PC-3 (cell line): Measurements from ENCODE around the gene ARHGAP5. TPM values are rescaled to one million over a fixed set of nuclear protein-coding genes. Genes with fewer than 3 reads are reported as not detected.

Experiments used
- ATAC-seq: fragments of 200-7000 bp; cut with Tn5 transposase; 2 replicates; pipeline ENCODE4 v1.9.1; 2020; ENCODE audit warnings: mild to moderate bottlenecking, moderate library complexity
- BruUV-seq: library from RNA; stranded (reverse); fragments of 400-500 nt; replicated peaks from 2 replicates; lab custom pipeline; 2021; lab: Mats Ljungman, UMichigan
- CTCF ChIA-PET: fragments of 300-600 bp; sonication (Branson Sonifier 250); formaldehyde crosslinking; loops from one replicate; lab custom pipeline; 2022; ENCODE audit warnings: antibody characterized with exemption; lab: Charles Lee
- POLR2A ChIA-PET: fragments of 300-600 bp; sonication (Branson Sonifier 250); formaldehyde crosslinking; loops from one replicate; lab custom pipeline; 2022; ENCODE audit warnings: antibody characterized with exemption; ENCODE audit not compliant: unreplicated experiment; lab: Charles Lee
- DNase-seq: peaks from one replicate; pipeline ENCODE4 v3.0.0-alpha.2; 2015
- H2AFZ ChIP-seq: fragments of 300-600 bp; sonication (generic); 2 replicates; pipeline ENCODE4 v1.6.0; 2016; ENCODE audit warnings: antibody characterized with exemption, low read length
- H3F3A ChIP-seq: fragments of 300-600 bp; sonication (generic); one replicate; pipeline ENCODE4 v1.6.0; 2017; ENCODE audit warnings: antibody characterized with exemption, low read length, control low read depth, mild to moderate bottlenecking; ENCODE audit not compliant: unreplicated experiment
- H3K27ac ChIP-seq: fragments of 300-600 bp; sonication (generic); 2 replicates; pipeline ENCODE4 v1.5.1; 2016; ENCODE audit warnings: mild to moderate bottlenecking, low read length
- H3K27me3 ChIP-seq: fragments of 300-600 bp; sonication (generic); 2 replicates; pipeline ENCODE4 v1.6.1; 2016; ENCODE audit warnings: low read length, mixed read lengths
- H3K36me3 ChIP-seq: fragments of 300-600 bp; sonication (generic); 2 replicates; pipeline ENCODE4 v1.6.1; 2016; ENCODE audit warnings: low read depth, mixed run types, low read length, mixed read lengths
- H3K4me1 ChIP-seq: fragments of 300-600 bp; sonication (generic); 2 replicates; pipeline ENCODE4 v1.5.1; 2016; ENCODE audit warnings: low read length; ENCODE audit not compliant: insufficient read depth
- H3K4me2 ChIP-seq: fragments of 300-600 bp; sonication (generic); 2 replicates; pipeline ENCODE4 v1.6.0; 2016; ENCODE audit warnings: low read length
- H3K4me3 ChIP-seq: fragments of 300-600 bp; sonication (generic); 2 replicates; pipeline ENCODE4 v1.5.1; 2016; ENCODE audit warnings: mild to moderate bottlenecking, low read length, mixed read lengths
- H3K79me2 ChIP-seq: fragments of 300-600 bp; sonication (generic); 2 replicates; pipeline ENCODE4 v1.6.1; 2017; ENCODE audit warnings: low read length, mixed read lengths
- H3K9ac ChIP-seq: fragments of 300-600 bp; sonication (generic); 2 replicates; pipeline ENCODE4 v1.6.0; 2016; ENCODE audit warnings: mild to moderate bottlenecking, low read length
- H3K9me2 ChIP-seq: fragments of 300-600 bp; sonication (generic); replicated peaks from 2 replicates; pipeline ENCODE4 v1.6.1; 2016; ENCODE audit warnings: mixed run types, low read length, mixed read lengths
- H3K9me3 ChIP-seq: fragments of 300-600 bp; sonication (generic); 2 replicates; pipeline ENCODE4 v1.6.1; 2016; ENCODE audit warnings: low read length, mixed read lengths
- H4K20me1 ChIP-seq: fragments of 300-600 bp; sonication (generic); 2 replicates; pipeline ENCODE4 v1.6.1; 2016; ENCODE audit warnings: low read length, mixed read lengths
- CTCF ChIP-seq: fragments of 300-600 bp; sonication (generic); conservative IDR thresholded peaks from 2 replicates; pipeline ENCODE4 v1.5.1; 2017; ENCODE audit warnings: antibody characterized with exemption, low read depth, mild to moderate bottlenecking, low read length
- EZH2 ChIP-seq: fragments of 300-600 bp; sonication (generic); IDR thresholded peaks from one replicate; pipeline ENCODE4 v1.6.1; 2017; ENCODE audit warnings: antibody characterized with exemption, mild to moderate bottlenecking, low read length; ENCODE audit not compliant: unreplicated experiment
- EZH2phosphoT487 ChIP-seq: fragments of 300-600 bp; sonication (generic); IDR thresholded peaks from 2 replicates; pipeline ENCODE4 v1.6.1; 2018; ENCODE audit warnings: mild to moderate bottlenecking, antibody characterized with exemption, low read length, borderline replicate concordance
- intact Hi-C: fragments of 100-400 bp; cut with micrococcal nuclease; formaldehyde crosslinking; loops from 2 replicates; pipeline ENCODE4 v1.9.0; 2023
- total RNA-seq: library from RNA; depleted of rRNA; stranded (reverse); fragments of >200 nt; gene quantifications from 2 replicates; pipeline ENCODE4 v1.2.3, GENCODE V29; 2014

ARHGAP5 gene
- total RNA-seq, 1 experiment from 2014 or later = 46.4 TPM

GRCh38 chr14:32190673-32191072 lies 113.6 kb downstream of the ARHGAP5 start:
- H3K36me3 ChIP-seq = no peaks in the 10 kb centered on the region
- no peak overlapping the region for H3K4me2 ChIP-seq
- CTCF ChIA-PET = no interaction called here
- BruUV-seq = no TSS peak
- H3K27me3 ChIP-seq = no peaks in the 10 kb centered on the region
- no peak overlapping the region for H3K4me3 ChIP-seq
- POLR2A ChIA-PET = no interaction called here
- no peaks in the 10 kb centered on the region for H4K20me1 ChIP-seq
- no peaks in the 10 kb centered on the region for H3K4me1 ChIP-seq
- DNase-seq (no peak), ATAC-seq (no peak)
- H3K9me2 ChIP-seq = no peaks in the 10 kb centered on the region
- intact Hi-C loops = no loop called here
- TF ChIP-seq CTCF = no peak
- no peak for TF ChIP-seq EZH2
- TF ChIP-seq EZH2phosphoT487 = no peak
- H3K79me2 ChIP-seq = no peaks in the 10 kb centered on the region
- 0 out of 2 replicates have a peak overlapping the region, but pooled peaks have one; percentile 37 for H2AFZ ChIP-seq
- no peak overlapping the region for H3K9ac ChIP-seq
- H3K9me3 ChIP-seq = no peaks in the 10 kb centered on the region
- no peaks in the 10 kb centered on the region for H3F3A ChIP-seq
- no peak overlapping the region for H3K27ac ChIP-seq

DNA sequence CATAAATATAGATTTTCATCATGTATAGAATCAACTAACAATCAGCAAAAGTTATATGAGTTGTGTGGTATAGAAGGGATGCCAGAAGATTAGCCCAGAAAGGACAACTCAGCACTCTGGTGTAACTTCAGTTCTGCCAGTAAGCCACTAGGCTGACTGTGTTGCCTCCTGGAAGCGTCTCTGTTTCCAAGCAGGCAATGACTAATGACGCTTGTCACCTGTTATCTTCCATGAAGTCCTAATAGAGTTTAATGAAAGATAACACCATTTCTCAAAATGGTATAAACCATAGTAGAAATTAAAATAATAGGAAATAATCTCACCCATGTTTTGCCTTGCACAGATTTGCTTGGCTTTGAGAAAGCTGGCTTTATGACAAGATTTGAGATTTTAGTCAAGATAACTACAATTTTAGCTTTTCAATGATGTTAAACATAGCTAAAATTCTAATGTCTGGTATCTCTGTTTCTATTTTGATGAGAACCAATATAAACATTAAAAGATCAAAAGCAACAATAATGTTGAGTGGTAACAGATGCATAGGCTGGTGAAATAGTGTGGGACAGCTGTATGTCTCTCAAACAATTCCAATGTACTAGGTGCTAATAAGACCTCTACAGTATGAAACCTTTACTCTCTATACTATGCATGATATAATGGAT lies 115.7 kb downstream of the ARHGAP5 start:
- POLR2A ChIA-PET = no interaction called here
- no peak for TF ChIP-seq EZH2phosphoT487
- TF ChIP-seq EZH2 = no peak
- no peak for TF ChIP-seq CTCF
- intact Hi-C loops = no loop called here
- H4K20me1 ChIP-seq = no peaks in the 10 kb centered on the region
- H3K9me3 ChIP-seq = no peaks in the 10 kb centered on the region
- CTCF ChIA-PET = no interaction called here
- no peaks in the 10 kb centered on the region for H3K4me1 ChIP-seq
- no TSS peak for BruUV-seq
- DNase-seq = no peak
- no peaks in the 10 kb centered on the region for H3K27me3 ChIP-seq
- H3K4me2 ChIP-seq = no peak overlapping the region
- no peak overlapping the region for H2AFZ ChIP-seq
- no peak overlapping the region for H3K4me3 ChIP-seq
- no peak; the same call in 1 of the 2 replicates for ATAC-seq
- no peaks in the 10 kb centered on the region for H3K36me3 ChIP-seq
- no peak overlapping the region for H3K27ac ChIP-seq
- no peaks in the 10 kb centered on the region for H3F3A ChIP-seq
- no peaks in the 10 kb centered on the region for H3K9me2 ChIP-seq
- H3K79me2 ChIP-seq = no peaks in the 10 kb centered on the region
- H3K9ac ChIP-seq = no peak overlapping the region

- no TSS peak for BruUV-seq
- no peaks in the 10 kb centered on the region for H3F3A ChIP-seq
- H2AFZ ChIP-seq = no peak overlapping the region
- TF ChIP-seq EZH2 (no peak), EZH2phosphoT487 (no peak), CTCF (no peak)
- no peaks in the 10 kb centered on the region for H3K36me3 ChIP-seq
- ChIA-PET CTCF (interaction anchor here (0.6 kb wide), 1 partner anchor 117 kb away, joined by 4 read pairs; no protein-coding TSS in a partner anchor), POLR2A (no interaction called here)
- H3K4me3 ChIP-seq = no peak overlapping the region
- H3K4me1 ChIP-seq = no peaks in the 10 kb centered on the region
- no peaks in the 10 kb centered on the region for H3K27me3 ChIP-seq
- H3K4me2 ChIP-seq = no peak overlapping the region
- H3K9ac ChIP-seq = no peak overlapping the region
- intact Hi-C loops = no loop called here
- no peak for DNase-seq
- no peak overlapping the region for H3K27ac ChIP-seq
- no peaks in the 10 kb centered on the region for H3K9me2 ChIP-seq
- ATAC-seq = no peak
- no peaks in the 10 kb centered on the region for H3K9me3 ChIP-seq
- H4K20me1 ChIP-seq = no peaks in the 10 kb centered on the region
- H3K79me2 ChIP-seq = no peaks in the 10 kb centered on the region
Measured at GRCh38 chr14:32193532-32193931, 116.4 kb downstream of the ARHGAP5 start.
